HEK293 (cell line): Measurements from ENCODE around the gene NIBAN1.
A peak's percentile ranks its signal among the peaks of the same experiment; 100 is the strongest.

Experiments used
- CTCF ChIA-PET: fragments of 350-600 bp; formaldehyde crosslinking; extraction: SDS; loops from one replicate; lab custom pipeline; 2021; ENCODE audit warnings: antibody characterized with exemption; lab: Yijun Ruan, JAX
- POLR2A ChIA-PET: fragments of 300-600 bp; formaldehyde crosslinking; extraction: SDS; loops from one replicate; lab custom pipeline; 2020; ENCODE audit warnings: antibody characterized with exemption, inconsistent platforms; lab: Yijun Ruan, JAX
- H3K27ac ChIP-seq: fragments of 200-500 bp; sonication (Bioruptor generic); 2 replicates; pipeline ENCODE4 v1.5.1; 2014; ENCODE audit warnings: low read depth, low read length, control low read depth, inconsistent platforms; ENCODE audit errors: extremely low read depth
- H3K36me3 ChIP-seq, 2 experiments: fragments of 200-500 bp in 1 of 2; sonication (Bioruptor generic) in 1 of 2; 1 replicate in 1 of 2; 2 replicates in 1 of 2; pipeline ENCODE4 v1.5.1; 2014 to 2017; ENCODE audit warnings: inconsistent platforms in 2 of 2, low read length in 2 of 2; ENCODE audit not compliant: control insufficient read depth in 2 of 2, insufficient read depth in 1 of 2
- H3K4me1 ChIP-seq: fragments of 200-500 bp; sonication (Bioruptor generic); 2 replicates; pipeline ENCODE4 v1.5.1; 2014; ENCODE audit warnings: mild to moderate bottlenecking, low read length, inconsistent platforms; ENCODE audit not compliant: control insufficient read depth, insufficient read depth
- H3K4me3 ChIP-seq: 2 replicates; pipeline ENCODE4 v1.5.1; 2011; ENCODE audit warnings: low read depth, mild to moderate bottlenecking, control low read depth, low read length, moderate library complexity
- H3K9me3 ChIP-seq: fragments of 200-500 bp; sonication (Bioruptor generic); 2 replicates; pipeline ENCODE4 v1.5.1; 2014; ENCODE audit warnings: low read depth, low read length, inconsistent platforms; ENCODE audit not compliant: control insufficient read depth, insufficient read depth
- IKZF3 ChIP-seq: fragments of 450-650 bp; IDR thresholded peaks from 2 replicates; pipeline ENCODE4 v1.5.0; 2018; ENCODE audit warnings: missing biosample characterization, mild to moderate bottlenecking, missing genetic modification characterization, moderate library complexity
- ZBTB48 ChIP-seq: fragments of 450-650 bp; formaldehyde crosslinking; IDR thresholded peaks from 2 replicates; pipeline ENCODE4 v1.5.1; 2016; ENCODE audit warnings: missing biosample characterization, missing genetic modification characterization
- ZNF280C ChIP-seq: fragments of 450-650 bp; formaldehyde crosslinking; IDR thresholded peaks from 2 replicates; pipeline ENCODE4 v1.5.1; 2016; ENCODE audit warnings: missing biosample characterization, missing genetic modification characterization
- ZNF311 ChIP-seq: fragments of 450-650 bp; formaldehyde crosslinking; IDR thresholded peaks from 2 replicates; pipeline ENCODE4 v1.5.1; 2017; ENCODE audit warnings: missing biosample characterization, missing genetic modification characterization, borderline replicate concordance
- ZNF426 ChIP-seq: fragments of 450-650 bp; formaldehyde crosslinking; IDR thresholded peaks from 2 replicates; pipeline ENCODE4 v1.5.1; 2017; ENCODE audit warnings: missing biosample characterization, missing genetic modification characterization, mild to moderate bottlenecking, inconsistent platforms, moderate library complexity
- ZNF433 ChIP-seq: fragments of 450-650 bp; formaldehyde crosslinking; IDR thresholded peaks from 2 replicates; pipeline ENCODE4 v1.5.1; 2016; ENCODE audit warnings: missing biosample characterization, missing genetic modification characterization, low read depth
- ZNF558 ChIP-seq: fragments of 450-650 bp; formaldehyde crosslinking; IDR thresholded peaks from 2 replicates; pipeline ENCODE4 v1.5.1; 2016; ENCODE audit warnings: missing biosample characterization, missing genetic modification characterization
- ZNF585B ChIP-seq: fragments of 450-650 bp; formaldehyde crosslinking; IDR thresholded peaks from 2 replicates; pipeline ENCODE4 v1.5.1; 2016; ENCODE audit warnings: missing biosample characterization, missing genetic modification characterization
- ZNF624 ChIP-seq: fragments of 450-650 bp; formaldehyde crosslinking; IDR thresholded peaks from 2 replicates; pipeline ENCODE4 v1.5.1; 2017; ENCODE audit warnings: missing biosample characterization, missing genetic modification characterization
- TF ChIP-seq, protein P1 (sequence below): fragments of 450-650 bp; formaldehyde crosslinking; IDR thresholded peaks from 2 replicates; pipeline ENCODE4 v1.5.1; 2016; ENCODE audit warnings: missing biosample characterization, missing genetic modification characterization, low read depth
- TF ChIP-seq, protein P2 (sequence below): fragments of 450-650 bp; formaldehyde crosslinking; IDR thresholded peaks from 2 replicates; pipeline ENCODE4 v1.5.1; 2017; ENCODE audit warnings: missing biosample characterization, missing genetic modification characterization

The NIBAN1 gene

GRCh38 chr1:184947497-184948256, 26.6 kb downstream of the NIBAN1 start (continued):
- TF ChIP-seq, protein P1, sequence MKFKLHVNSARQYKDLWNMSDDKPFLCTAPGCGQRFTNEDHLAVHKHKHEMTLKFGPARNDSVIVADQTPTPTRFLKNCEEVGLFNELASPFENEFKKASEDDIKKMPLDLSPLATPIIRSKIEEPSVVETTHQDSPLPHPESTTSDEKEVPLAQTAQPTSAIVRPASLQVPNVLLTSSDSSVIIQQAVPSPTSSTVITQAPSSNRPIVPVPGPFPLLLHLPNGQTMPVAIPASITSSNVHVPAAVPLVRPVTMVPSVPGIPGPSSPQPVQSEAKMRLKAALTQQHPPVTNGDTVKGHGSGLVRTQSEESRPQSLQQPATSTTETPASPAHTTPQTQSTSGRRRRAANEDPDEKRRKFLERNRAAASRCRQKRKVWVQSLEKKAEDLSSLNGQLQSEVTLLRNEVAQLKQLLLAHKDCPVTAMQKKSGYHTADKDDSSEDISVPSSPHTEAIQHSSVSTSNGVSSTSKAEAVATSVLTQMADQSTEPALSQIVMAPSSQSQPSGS: no peak
- TF ChIP-seq IKZF3 (0 out of 2 replicates have a peak, but pooled peaks have one; percentile 26), ZNF433 (no peak), ZBTB48 (tag by site-specific recombination) (peak; percentile 97), ZNF311 (tag by site-specific recombination) (no peak), ZNF280C (no peak), ZNF558 (tag by site-specific recombination) (no peak)
- TF ChIP-seq, protein P2, sequence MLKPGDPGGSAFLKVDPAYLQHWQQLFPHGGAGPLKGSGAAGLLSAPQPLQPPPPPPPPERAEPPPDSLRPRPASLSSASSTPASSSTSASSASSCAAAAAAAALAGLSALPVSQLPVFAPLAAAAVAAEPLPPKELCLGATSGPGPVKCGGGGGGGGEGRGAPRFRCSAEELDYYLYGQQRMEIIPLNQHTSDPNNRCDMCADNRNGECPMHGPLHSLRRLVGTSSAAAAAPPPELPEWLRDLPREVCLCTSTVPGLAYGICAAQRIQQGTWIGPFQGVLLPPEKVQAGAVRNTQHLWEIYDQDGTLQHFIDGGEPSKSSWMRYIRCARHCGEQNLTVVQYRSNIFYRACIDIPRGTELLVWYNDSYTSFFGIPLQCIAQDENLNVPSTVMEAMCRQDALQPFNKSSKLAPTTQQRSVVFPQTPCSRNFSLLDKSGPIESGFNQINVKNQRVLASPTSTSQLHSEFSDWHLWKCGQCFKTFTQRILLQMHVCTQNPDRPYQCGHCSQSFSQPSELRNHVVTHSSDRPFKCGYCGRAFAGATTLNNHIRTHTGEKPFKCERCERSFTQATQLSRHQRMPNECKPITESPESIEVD (tag by site-specific recombination): peak; percentile 71

DNA sequence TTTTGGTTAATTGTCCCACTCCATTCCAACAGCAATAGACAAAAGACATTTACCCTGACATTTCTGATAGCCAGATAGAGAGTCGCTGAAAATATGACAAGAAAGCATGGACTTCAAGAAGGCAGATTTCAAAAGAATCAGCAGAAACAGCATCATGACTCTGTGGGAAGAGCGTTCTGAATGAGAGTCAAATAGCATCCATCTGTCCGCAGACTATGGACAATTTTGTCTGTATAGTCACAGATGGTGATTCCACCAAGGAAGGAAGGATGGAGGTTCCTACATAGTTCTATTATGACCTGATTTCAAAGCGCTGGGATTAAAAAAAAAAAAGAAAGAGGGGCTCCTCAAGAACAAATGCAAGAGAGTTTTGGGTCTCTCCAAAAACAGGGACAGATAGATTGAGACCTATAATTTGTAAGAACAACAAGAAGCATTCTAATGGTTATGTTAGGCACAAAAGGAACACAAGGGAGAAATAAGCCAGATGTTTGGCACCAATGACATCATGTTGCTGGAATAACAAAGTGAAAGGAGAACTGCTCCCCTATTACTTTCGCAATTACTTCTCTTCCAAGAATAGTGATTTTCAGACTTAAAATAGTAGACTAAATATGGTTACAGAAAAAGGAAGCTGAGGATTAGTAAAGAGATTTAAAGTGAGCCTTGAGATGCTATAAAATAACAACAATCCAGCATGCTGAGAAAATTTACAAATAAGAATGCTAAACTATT, 28.5 kb downstream of the NIBAN1 start:
- ChIA-PET POLR2A (no interaction called here), CTCF (no interaction called here)
- Histone ChIP-seq H3K27ac (no peak overlapping the region), H3K36me3 (no peaks in the 10 kb centered on the region), H3K4me3 (no peak overlapping the region), H3K9me3 (no peaks in the 10 kb centered on the region), H3K4me1 (peaks cover 22% of the 10 kb centered on the region)
- TF ChIP-seq ZBTB48 (tag by site-specific recombination): no peak
- TF ChIP-seq, protein P1: 0 out of 2 replicates have a peak, but pooled peaks have one; percentile 26

DNA sequence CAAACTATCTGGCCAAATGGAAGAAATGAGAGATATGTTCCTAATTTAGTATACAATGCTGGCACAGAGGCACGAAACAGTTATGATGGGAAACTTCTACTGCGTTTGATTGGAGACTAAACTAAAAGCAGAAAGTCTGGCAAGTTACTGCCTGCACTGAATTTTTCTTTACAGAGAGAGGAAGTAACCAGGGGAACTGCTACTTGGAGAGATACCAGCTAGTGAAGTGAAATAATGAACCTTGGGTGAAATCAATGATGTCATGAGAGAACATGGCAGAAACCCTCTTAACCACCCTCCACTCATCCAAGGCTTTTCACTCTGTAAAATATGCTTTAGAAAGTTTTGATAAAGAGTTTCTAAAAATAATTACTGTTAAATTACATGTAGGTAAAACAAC, 29.3 kb downstream of the NIBAN1 start:
- TF ChIP-seq ZNF624 (tag by site-specific recombination): no peak
- TF ChIP-seq ZNF585B (tag by site-specific recombination): no peak
- TF ChIP-seq, protein P1: peak; percentile 71
- no peak for TF ChIP-seq ZNF426 (tag by site-specific recombination)
- TF ChIP-seq, all 188 proteins: peak for 1
- Histone ChIP-seq H3K4me3 (no peak overlapping the region), H3K9me3 (no peaks in the 10 kb centered on the region), H3K27ac (no peak overlapping the region), H3K4me1 (peaks cover 19% of the 10 kb centered on the region), H3K36me3 (no peaks in the 10 kb centered on the region)
- CTCF ChIA-PET: interaction anchor here (0.7 kb wide), 1 partner anchor 112 kb away, joined by 3 read pairs; no protein-coding TSS in a partner anchor
- POLR2A ChIA-PET: no interaction called here
